ENCODE data around the gene TNF. TPM values are rescaled to one million over a fixed set of nuclear protein-coding genes. Genes with fewer than 3 reads are reported as not detected.

TNF gene
- total and polyA plus RNA-seq, 2 of the 13 experiments (the other 11 are each of a cell fraction or from before 2014, with no cell fraction given), result not detected

DNA sequence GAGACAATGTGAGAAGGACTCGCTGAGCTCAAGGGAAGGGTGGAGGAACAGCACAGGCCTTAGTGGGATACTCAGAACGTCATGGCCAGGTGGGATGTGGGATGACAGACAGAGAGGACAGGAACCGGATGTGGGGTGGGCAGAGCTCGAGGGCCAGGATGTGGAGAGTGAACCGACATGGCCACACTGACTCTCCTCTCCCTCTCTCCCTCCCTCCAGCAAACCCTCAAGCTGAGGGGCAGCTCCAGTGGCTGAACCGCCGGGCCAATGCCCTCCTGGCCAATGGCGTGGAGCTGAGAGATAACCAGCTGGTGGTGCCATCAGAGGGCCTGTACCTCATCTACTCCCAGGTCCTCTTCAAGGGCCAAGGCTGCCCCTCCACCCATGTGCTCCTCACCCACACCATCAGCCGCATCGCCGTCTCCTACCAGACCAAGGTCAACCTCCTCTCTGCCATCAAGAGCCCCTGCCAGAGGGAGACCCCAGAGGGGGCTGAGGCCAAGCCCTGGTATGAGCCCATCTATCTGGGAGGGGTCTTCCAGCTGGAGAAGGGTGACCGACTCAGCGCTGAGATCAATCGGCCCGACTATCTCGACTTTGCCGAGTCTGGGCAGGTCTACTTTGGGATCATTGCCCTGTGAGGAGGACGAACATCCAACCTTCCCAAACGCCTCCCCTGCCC is 1.7 kb downstream of the TNF start (continued):
- no peak for TF ChIP-seq ZNF33B (CRISPR knock-in tag; IDR thresholded peaks at IDR 0.05)
- TF ChIP-seq ZFP82 (CRISPR knock-in tag; IDR thresholded peaks at IDR 0.05; ENCODE audit: borderline replicate concordance), result no peak

DNA sequence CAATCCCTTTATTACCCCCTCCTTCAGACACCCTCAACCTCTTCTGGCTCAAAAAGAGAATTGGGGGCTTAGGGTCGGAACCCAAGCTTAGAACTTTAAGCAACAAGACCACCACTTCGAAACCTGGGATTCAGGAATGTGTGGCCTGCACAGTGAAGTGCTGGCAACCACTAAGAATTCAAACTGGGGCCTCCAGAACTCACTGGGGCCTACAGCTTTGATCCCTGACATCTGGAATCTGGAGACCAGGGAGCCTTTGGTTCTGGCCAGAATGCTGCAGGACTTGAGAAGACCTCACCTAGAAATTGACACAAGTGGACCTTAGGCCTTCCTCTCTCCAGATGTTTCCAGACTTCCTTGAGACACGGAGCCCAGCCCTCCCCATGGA is 2.2 kb downstream of the TNF start:
- DNase-seq (ENCODE audit: low spot score) (no peak), FAIRE-seq (no peak), ATAC-seq (no peak)
- TF ChIP-seq SRY (CRISPR knock-in tag; IDR thresholded peaks at IDR 0.05) (no peak), ZNF383 (CRISPR knock-in tag; IDR thresholded peaks at IDR 0.05; ENCODE audit: borderline replicate concordance) (no peak)
- Histone ChIP-seq H3K9me3 (ENCODE audit: low read length) (no peaks in the 10 kb centered on the region), H3K79me2 (ENCODE audit: insufficient read depth, low read length) (no peaks in the 10 kb centered on the region), H3K4me2 (ENCODE audit: low read depth, low read length) (no peak overlapping the region), H3K4me1 (ENCODE audit: insufficient read depth, low read length) (peaks cover 23% of the 10 kb centered on the region), H3K27me3 (ENCODE audit: control insufficient read depth in 1 of 2, insufficient read depth in 2 of 2, low read length in 2 of 2) (peaks cover 21 to 96% of the 10 kb centered on the region in 2 experiments), H2AFZ (ENCODE audit: low read length) (no peak overlapping the region), H3K36me3 (replicated peaks in 1 of 2; ENCODE audit: control insufficient read depth in 1 of 2, insufficient read depth in 2 of 2, low read length in 2 of 2) (no peaks in the 10 kb centered on the region), H3K27ac (ENCODE audit: extremely low read length, insufficient read depth, low read length) (no peak overlapping the region), H3K9ac (ENCODE audit: insufficient read depth, low read depth, low read length) (no peak overlapping the region), H4K20me1 (ENCODE audit: insufficient read depth, low read length) (no peaks in the 10 kb centered on the region), H3K4me3 (replicated peaks in 1 of 3; ENCODE audit: insufficient read depth in 1 of 3, low read depth in 2 of 3, low read length in 3 of 3) (no peak overlapping the region)
- ChIA-PET CTCF (ENCODE audit: low intra/inter-chr PET ratio, low total read pairs) (no interaction called here), POLR2A (interaction anchor here (0.6 to 2.3 kb wide), 5 partner anchors 21 to 87 kb away, joined by 3 to 9 read pairs (median 5); partner anchors contain the start of genes DDX39B, GPANK1 and NFKBIL1)
- intact Hi-C loops (cut with micrococcal nuclease; ENCODE audit: unreplicated experiment) (no loop called here), in situ Hi-C loops (cut with HindIII; ENCODE audit: extremely low pct_ligation_motif_present, low pct_unique_long_range_greater_than_20kb) (no loop called here)
- WGBS (ENCODE audit: low lambda C conversion rate), result 28% methylated on average over 3 of the region's 3 CpGs
- BruUV-seq (replicated peaks), result no TSS peak
